ENCODE measurements around the gene CENPM.

Gene CENPM

DNA sequence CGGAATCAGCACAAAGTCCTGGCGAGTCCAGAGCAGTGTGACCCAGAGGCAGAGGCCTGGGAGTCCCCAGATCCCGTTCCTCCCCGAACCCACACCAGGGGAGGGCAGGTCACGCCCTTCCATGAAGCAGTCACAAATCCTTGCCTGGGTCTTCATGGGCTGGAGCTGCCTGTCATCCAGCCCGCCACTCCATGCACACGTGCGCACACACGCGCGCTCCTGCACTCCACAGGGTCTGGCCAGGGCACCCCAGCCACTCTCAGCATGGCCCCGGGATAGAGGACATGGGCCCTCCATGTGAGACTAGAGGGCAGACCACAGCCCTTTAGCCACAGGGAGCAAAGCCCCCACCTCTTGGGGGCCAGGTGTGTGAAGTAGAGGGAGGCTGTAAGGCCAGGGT is 14.6 kb downstream of the CENPM start:
- no peak for ATAC-seq (replicated peaks)
- Mint-ChIP-seq H3K4me3 (peak overlapping the region; percentile 59 to 61), H3K4me1 (peaks cover 75 to 96% of the 10 kb centered on the region in 2 donors), H3K27ac (peak overlapping the region; percentile 85), H3K36me3 (peaks cover 14 to 29% of the 10 kb centered on the region in 2 donors), H3K27me3 (no peaks in the 10 kb centered on the region), H3K9me3 (no peaks in the 10 kb centered on the region)
- DNase-seq: no peak

GRCh38 chr22:41931701-41932269 is 15.2 kb downstream of the CENPM start:
- peaks cover 73 to 96% of the 10 kb centered on the region in 2 donors for H3K4me1 Mint-ChIP-seq
- H3K9me3 Mint-ChIP-seq: no peaks in the 10 kb centered on the region
- H3K27ac Mint-ChIP-seq: peak overlapping the region; percentile 85
- DNase-seq: peak; percentile 82
- H3K36me3 Mint-ChIP-seq: peaks cover 10 to 23% of the 10 kb centered on the region in 2 donors
- ATAC-seq (replicated peaks): peak; percentile 40 to 50
- H3K4me3 Mint-ChIP-seq: peak overlapping the region; percentile 31 to 59
- no peaks in the 10 kb centered on the region for H3K27me3 Mint-ChIP-seq

DNA sequence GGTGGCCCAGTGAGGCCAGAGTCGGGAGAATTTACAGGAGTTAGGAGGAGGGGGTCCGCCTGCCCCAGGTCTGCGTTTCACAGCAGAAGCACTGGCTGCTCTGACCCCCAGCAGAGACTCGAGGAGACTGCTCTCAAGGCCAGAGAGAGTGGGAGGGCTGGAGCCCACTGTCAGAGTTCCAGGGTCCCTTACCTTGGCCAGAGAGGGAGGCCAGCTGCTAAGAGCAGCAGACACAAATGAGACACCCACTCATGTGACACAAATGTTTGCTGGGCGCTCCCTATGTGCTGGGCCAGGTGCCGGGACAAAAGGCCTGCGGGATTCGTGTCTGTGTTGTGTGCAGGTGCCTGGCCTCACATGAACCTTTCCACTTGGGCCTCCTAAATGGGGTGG is 17.5 kb downstream of the CENPM start:
- peaks cover 59 to 88% of the 10 kb centered on the region in 2 donors for H3K4me1 Mint-ChIP-seq
- H3K4me3 Mint-ChIP-seq: peak overlapping the region; percentile 66 to 74
- ATAC-seq (replicated peaks) (no peak), DNase-seq (no peak)
- no peaks in the 10 kb centered on the region for H3K9me3 Mint-ChIP-seq
- H3K27ac Mint-ChIP-seq: peak overlapping the region; percentile 97
- H3K36me3 Mint-ChIP-seq: peaks cover 16 to 21% of the 10 kb centered on the region in 2 donors
- no peaks in the 10 kb centered on the region for H3K27me3 Mint-ChIP-seq

DNA sequence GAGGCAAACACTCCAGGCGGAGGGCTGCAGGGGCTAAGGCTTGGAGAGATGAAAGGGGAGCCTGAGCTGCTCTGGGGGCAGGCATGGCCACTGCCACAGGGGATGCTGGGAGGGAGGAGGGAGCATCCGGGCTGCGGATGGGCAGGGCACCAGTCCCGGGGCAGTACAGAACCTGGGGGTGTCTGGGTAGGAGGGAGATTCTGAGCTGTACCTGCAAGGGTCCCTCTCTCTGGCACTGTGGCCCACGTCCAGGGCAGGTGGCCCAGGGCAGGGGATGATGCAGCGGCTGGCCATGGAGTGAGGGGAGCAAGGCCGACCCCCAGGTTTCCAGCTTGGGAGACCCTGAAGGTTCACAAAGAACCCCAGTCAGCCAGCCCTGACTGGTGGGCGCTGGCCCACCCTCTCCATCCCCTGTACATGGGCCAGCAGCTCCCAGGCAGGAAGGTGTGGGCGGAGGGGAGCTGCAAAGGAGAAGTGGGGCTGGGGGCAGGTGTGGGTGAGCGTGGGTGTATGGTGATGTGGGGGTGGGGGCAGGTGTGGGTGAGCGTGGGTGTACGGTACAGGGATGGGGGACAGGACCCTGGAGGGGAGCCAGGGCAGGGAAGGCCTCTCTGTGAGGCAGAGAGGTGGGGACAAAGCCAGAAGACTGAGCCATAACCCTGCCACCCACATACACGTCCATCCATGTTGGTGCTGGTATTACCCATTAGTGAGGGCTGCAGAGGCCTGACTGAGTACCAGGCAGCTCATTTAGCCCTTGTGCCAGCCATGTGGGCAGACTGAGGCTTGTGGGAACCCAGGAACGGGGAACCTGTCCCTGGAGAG is 18.1 kb downstream of the CENPM start:
- H3K27ac Mint-ChIP-seq: peak overlapping the region; percentile 97
- peaks cover 16 to 21% of the 10 kb centered on the region in 2 donors for H3K36me3 Mint-ChIP-seq
- H3K4me3 Mint-ChIP-seq: peak overlapping the region; percentile 66 to 74
- no peaks in the 10 kb centered on the region for H3K27me3 Mint-ChIP-seq
- DNase-seq (no peak), ATAC-seq (replicated peaks) (no peak)
- peaks cover 55 to 83% of the 10 kb centered on the region in 2 donors for H3K4me1 Mint-ChIP-seq
- H3K9me3 Mint-ChIP-seq: no peaks in the 10 kb centered on the region

DNA sequence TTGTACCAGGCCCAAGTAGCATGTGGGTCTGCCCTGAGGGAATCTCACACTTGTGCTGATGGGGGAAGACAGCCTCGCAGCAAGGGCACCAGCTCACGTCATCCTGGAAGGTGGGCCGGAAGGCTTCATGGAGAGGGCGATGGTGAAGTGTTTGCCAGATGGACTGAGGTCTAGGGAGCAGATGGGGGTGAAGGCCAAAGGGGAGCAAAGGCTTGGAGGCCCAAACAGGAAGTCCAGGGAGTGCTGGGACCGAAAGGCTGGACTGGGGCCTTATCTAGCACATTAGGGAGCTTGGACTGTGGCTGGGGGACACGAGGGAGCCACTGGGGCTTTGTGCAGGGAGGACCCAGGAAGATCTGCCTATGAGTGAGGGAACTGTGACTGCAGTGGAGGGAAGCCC is 19.1 kb downstream of the CENPM start:
- Mint-ChIP-seq H3K4me3 (peak overlapping the region; percentile 84 to 100), H3K27ac (peak overlapping the region; percentile 97), H3K9me3 (no peaks in the 10 kb centered on the region), H3K4me1 (peaks cover 55 to 83% of the 10 kb centered on the region in 2 donors), H3K27me3 (no peaks in the 10 kb centered on the region), H3K36me3 (peaks cover 22 to 26% of the 10 kb centered on the region in 2 donors)
- DNase-seq: no peak
- no peak for ATAC-seq (replicated peaks)

GRCh38 chr22:41925783-41926460 is 21.0 kb downstream of the CENPM start:
- peak; percentile 82 for DNase-seq
- H3K36me3 Mint-ChIP-seq: peaks cover 31 to 38% of the 10 kb centered on the region in 2 donors
- H3K27me3 Mint-ChIP-seq: no peaks in the 10 kb centered on the region
- ATAC-seq (replicated peaks): peak; percentile 43 to 54
- peak overlapping the region; percentile 95 for H3K27ac Mint-ChIP-seq
- peaks cover 53 to 86% of the 10 kb centered on the region in 2 donors for H3K4me1 Mint-ChIP-seq
- no peaks in the 10 kb centered on the region for H3K9me3 Mint-ChIP-seq
- peak overlapping the region; percentile 96 to 100 for H3K4me3 Mint-ChIP-seq

DNA sequence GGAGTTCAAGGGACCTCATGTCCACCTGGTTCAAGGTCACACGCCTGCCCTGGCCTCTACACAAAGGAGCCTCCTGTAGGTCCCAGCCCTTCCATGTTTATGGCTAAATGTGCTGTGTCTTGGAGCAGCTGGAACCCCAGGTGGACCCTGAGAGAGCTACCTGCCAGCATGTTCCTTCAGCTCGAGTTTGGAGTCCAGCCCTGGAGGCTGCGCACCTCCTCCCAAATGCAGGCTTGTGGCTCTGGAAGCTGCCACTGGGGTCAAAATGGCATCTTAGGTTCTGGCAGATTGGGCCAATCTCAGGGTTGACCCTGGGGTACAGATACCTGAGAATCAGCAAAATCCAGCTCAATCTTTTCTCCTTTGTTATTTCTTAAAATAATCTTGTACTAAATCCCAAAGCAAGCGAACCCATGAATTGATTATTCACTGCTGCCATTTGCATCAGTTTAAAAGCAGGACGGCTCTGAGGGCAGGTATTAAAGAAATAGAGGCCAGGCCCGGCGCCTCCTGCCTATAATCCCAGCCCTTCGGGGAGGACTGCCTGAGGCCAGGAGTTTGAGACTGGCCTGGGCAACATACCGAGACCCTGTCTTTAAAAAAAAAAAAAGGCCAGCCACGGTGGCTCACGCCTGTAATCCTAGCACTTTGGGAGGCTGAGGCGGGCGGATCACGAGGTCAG is 23.2 kb downstream of the CENPM start:
- peak overlapping the region; percentile 95 for H3K27ac Mint-ChIP-seq
- ATAC-seq (replicated peaks) (no peak), DNase-seq (no peak)
- no peaks in the 10 kb centered on the region for H3K9me3 Mint-ChIP-seq
- H3K4me3 Mint-ChIP-seq: peak overlapping the region; percentile 96 to 100
- peaks cover 44 to 52% of the 10 kb centered on the region in 2 donors for H3K36me3 Mint-ChIP-seq
- peaks cover 54 to 87% of the 10 kb centered on the region in 2 donors for H3K4me1 Mint-ChIP-seq
- H3K27me3 Mint-ChIP-seq: no peaks in the 10 kb centered on the region

DNA sequence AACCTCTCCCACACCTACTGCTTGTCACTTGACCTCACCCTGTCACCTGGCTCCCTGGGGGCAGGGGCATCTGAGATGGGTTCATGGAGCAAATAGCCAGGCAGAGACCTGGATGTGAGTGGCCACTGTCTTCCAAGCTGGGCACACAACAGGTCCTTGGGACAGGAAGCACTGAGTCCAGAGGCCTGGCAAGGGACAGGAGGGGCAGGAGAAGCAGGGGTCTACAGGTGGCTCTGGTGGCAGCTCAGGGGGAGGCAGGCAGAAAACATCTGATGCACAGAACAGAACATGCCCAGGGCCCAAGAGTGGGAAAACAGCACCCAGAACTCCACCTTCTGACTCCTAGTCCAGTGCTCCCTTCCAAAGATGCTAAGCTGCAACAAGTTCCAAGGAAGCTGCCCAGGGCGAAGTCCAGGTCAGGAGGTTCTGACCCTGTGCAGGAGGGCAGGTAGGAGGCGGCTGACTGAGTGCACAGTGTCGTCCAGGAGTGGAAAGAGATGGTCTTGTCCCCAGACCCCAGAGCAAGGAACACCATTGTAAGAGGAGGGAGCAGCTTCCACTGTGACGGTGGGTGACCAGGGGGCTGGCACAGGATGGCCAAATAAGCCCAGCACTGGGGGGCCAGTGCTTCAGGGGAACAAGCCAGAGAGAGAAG is 23.9 kb downstream of the CENPM start:
- Mint-ChIP-seq H3K36me3 (peaks cover 48 to 55% of the 10 kb centered on the region in 2 donors), H3K4me1 (peaks cover 53 to 87% of the 10 kb centered on the region in 2 donors), H3K27ac (peak overlapping the region; percentile 95), H3K27me3 (no peaks in the 10 kb centered on the region), H3K9me3 (no peaks in the 10 kb centered on the region), H3K4me3 (peak overlapping the region; percentile 96 to 100)
- ATAC-seq (replicated peaks) (no peak), DNase-seq (no peak)

- ATAC-seq (replicated peaks): peak in 1 of 2 donors; percentile 4
- Mint-ChIP-seq H3K4me1 (peaks cover 53 to 87% of the 10 kb centered on the region in 2 donors), H3K27me3 (no peaks in the 10 kb centered on the region), H3K4me3 (peak overlapping the region; percentile 96 to 100), H3K9me3 (no peaks in the 10 kb centered on the region), H3K27ac (peak overlapping the region; percentile 95), H3K36me3 (peaks cover 49 to 59% of the 10 kb centered on the region in 2 donors)
- DNase-seq: no peak
These were observed 24.6 kb downstream of the CENPM start for GRCh38 chr22:41922328-41922727.

DNA sequence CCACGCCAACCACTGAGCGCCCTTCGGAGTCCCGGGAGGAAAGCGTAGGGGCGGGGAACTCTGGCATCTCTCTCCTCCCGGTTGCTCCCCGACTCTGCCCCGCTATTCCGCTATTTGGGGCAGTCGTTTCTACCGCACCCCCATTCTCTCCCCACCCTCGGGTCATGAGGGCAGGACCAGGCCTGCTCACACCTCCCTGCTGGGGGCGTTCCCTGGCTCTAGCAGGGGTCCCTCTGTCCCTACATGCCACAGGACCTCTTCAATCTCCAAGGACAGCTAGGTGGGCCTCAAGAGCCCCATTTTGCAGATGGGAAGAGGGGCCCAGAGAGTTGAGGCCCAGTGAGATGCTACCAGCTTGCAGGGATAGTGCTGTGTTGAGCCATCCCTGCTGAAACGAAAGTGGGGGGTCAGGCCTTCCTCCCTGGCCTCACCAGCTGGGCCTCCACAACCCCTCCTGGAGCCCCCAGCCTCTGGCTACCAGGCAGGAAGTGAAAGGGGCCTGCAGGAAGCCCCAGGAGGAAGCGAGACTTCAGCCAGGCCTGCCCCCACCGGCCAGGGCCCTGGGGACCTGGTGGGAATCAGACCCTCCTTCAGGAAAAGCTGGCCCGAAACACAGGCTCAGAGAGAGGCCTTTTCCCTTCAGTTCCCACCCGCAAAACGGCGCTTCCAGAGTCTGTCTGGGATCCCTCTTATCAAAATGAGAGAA is 26.5 kb downstream of the CENPM start:
- Mint-ChIP-seq H3K36me3 (peaks cover 43 to 60% of the 10 kb centered on the region in 2 donors), H3K4me1 (peaks cover 63 to 95% of the 10 kb centered on the region in 2 donors), H3K4me3 (peak overlapping the region; percentile 84 to 85), H3K9me3 (no peaks in the 10 kb centered on the region), H3K27me3 (no peaks in the 10 kb centered on the region), H3K27ac (peak overlapping the region; percentile 95)
- ATAC-seq (replicated peaks): peak; percentile 7 to 14
- peak; percentile 65 for DNase-seq

DNA sequence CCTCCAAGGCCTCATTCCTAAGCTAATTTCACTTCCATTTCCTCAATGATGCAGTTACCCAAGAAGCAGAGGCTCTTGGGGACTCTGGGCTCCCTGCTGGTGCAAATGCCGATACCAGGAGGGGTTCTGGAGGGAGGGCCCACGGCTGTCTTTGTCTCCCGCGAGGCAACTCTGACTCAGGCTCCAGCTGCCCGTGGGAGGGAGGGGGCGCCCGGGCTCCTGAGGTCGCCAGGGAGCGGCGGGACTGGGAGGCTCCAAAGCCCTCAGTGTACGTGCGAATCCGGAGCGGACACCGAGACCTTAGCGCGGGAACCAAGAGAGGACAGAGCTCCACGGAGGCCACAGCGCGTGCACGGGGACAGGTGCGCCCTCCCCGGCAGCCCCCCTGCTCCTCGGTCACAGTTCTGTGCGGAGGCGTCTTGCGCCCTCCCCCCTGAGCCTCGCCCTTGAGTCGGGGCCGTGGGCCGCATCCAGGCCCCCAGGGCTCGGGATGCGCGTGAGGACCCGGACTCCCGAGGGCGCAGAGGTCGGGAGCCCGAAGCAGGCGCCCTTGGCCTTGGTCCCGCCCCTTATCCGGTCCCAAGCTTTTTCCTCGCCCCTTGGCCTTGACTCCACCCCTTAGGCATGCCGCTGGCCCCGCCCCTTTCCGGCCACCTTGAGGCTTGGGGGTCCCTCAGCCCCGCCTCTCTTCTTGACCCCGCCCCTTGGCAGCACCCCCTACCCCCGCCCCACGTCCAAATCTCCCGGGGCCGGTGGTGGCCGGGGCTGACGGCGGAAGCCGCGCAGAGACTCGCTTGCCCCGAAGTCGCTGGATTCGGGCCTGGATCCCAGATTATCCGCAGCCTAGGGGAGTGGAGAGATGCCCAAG is 27.4 kb downstream of the CENPM start:
- H3K4me1 Mint-ChIP-seq: peaks cover 62 to 90% of the 10 kb centered on the region in 2 donors
- DNase-seq: peak; percentile 87
- ATAC-seq (replicated peaks): peak; percentile 33 to 44
- no peaks in the 10 kb centered on the region for H3K27me3 Mint-ChIP-seq
- peak overlapping the region; percentile 95 for H3K27ac Mint-ChIP-seq
- peak overlapping the region; percentile 84 to 85 for H3K4me3 Mint-ChIP-seq
- H3K36me3 Mint-ChIP-seq: peaks cover 37 to 52% of the 10 kb centered on the region in 2 donors
- H3K9me3 Mint-ChIP-seq: no peaks in the 10 kb centered on the region
